ENCODE measurements around the gene ARHGAP28. TPM values are rescaled to one million over a fixed set of nuclear protein-coding genes. Genes with fewer than 3 reads are reported as not detected.

The ARHGAP28 gene
- total RNA-seq, 8 experiments from 2014 or later = 5.4 to 19.4 (median 9.8) TPM

DNA sequence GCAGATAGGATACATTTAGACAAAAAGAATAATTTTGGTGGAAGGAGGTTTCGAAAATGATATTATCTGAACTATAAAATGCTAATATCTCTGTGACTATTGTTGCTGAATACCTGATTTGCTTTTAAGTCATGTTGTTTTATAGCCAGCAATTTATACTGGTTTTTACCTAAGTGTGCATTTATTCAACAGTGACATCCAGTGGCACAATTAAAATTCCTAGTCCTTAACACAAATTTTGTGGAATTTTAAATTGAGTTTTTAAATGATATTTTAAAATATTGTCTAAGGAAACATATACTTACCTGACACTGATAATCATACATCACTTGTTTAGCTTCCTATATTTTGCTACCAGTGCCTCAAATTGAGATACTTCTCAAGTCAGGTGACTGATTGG is 144.8 kb downstream of the ARHGAP28 start:
- Histone ChIP-seq H3K4me3 (no peak overlapping the region), H3K4me1 (replicated peaks in 1 of 2) (no peaks in the 10 kb centered on the region), H3K27ac (no peak overlapping the region)
- WGBS, 10 experiments = 0 to 100% (median 86%) methylated on average over 1 of the region's 1 CpG; no CpG with 5 or more reads in 1 of the 10 experiments
- no peak for ATAC-seq (replicated peaks in 6 of 8)
- in situ Hi-C loops (cut with MboI; ENCODE audit: low pct_unique_long_range_greater_than_20kb in 2 of 9, low sequenced_read_pairs in 9 of 9, unreplicated experiment in 9 of 9) = no loop called here

GRCh38 chr18:6875749-6876148 is 146.2 kb downstream of the ARHGAP28 start:
- WGBS, 10 experiments = 79 to 100% (median 92%) methylated on average over 2 to 6 of the region's 6 CpGs; no CpG with 5 or more reads in 1 of the 10 experiments
- H3K27ac ChIP-seq = no peak overlapping the region
- no peak for ATAC-seq (replicated peaks in 6 of 8)
- H3K4me3 ChIP-seq = no peak overlapping the region
- in situ Hi-C loops (cut with MboI; ENCODE audit: low pct_unique_long_range_greater_than_20kb in 2 of 9, low sequenced_read_pairs in 9 of 9, unreplicated experiment in 9 of 9) = loop anchor here in 8 of 9 experiments (25.0 kb wide), 4 partner anchors 138 to 1013 kb away; partner anchors contain the start of genes TMEM200C (in 4 of the 8) and ARHGAP28 (in 1 of the 8)
- H3K4me1 ChIP-seq (replicated peaks in 1 of 2) = no peaks in the 10 kb centered on the region

DNA sequence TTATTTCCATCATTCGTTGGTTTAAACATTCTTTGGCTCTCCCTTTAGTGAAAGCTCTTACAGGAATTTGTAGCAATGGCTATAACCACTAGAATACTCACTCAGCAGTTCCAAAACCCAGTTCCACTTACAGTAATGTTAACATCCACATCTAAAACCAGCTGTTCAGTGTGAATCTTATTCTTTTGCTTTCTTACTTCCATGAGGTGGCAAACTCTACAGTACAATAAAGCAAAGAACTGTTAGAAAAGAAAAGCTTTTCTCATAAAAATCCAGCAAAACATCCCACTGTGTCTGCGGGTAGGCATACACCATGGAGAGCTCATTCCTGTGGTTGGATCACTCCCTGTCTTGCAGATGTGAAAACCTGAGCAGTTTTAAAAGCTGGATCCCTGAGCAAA is 147.1 kb downstream of the ARHGAP28 start:
- H3K4me1 ChIP-seq (replicated peaks in 1 of 2) = peaks cover 0 to 3% of the 10 kb centered on the region in 2 donors
- no peak overlapping the region for H3K27ac ChIP-seq
- no peak overlapping the region for H3K4me3 ChIP-seq
- ATAC-seq (replicated peaks in 6 of 8) = no peak
- 0 to 100% (median 60%) methylated on average over 1 to 2 of the region's 2 CpGs for WGBS, 10 experiments
- in situ Hi-C loops (cut with MboI; ENCODE audit: low pct_unique_long_range_greater_than_20kb in 2 of 9, low sequenced_read_pairs in 9 of 9, unreplicated experiment in 9 of 9) = loop anchor here in 8 of 9 experiments (25.0 kb wide), 4 partner anchors 139 to 1014 kb away; partner anchors contain the start of genes TMEM200C (in 4 of the 8) and ARHGAP28 (in 1 of the 8)

GRCh38 chr18:6877288-6877687 is 147.8 kb downstream of the ARHGAP28 start:
- ATAC-seq (replicated peaks in 6 of 8) = no peak
- 47 to 100% (median 94%) methylated on average over 2 to 10 of the region's 14 CpGs; no CpG with 5 or more reads in 3 of the 10 experiments for WGBS, 10 experiments
- in situ Hi-C loops (cut with MboI; ENCODE audit: low pct_unique_long_range_greater_than_20kb in 2 of 9, low sequenced_read_pairs in 9 of 9, unreplicated experiment in 9 of 9) = loop anchor here in 8 of 9 experiments (25.0 kb wide), 4 partner anchors 140 to 1015 kb away; partner anchors contain the start of genes TMEM200C (in 4 of the 8) and ARHGAP28 (in 1 of the 8)
- H3K27ac ChIP-seq = no peak overlapping the region
- H3K4me3 ChIP-seq = no peak overlapping the region
- peaks cover 3% of the 10 kb centered on the region in 2 donors for H3K4me1 ChIP-seq (replicated peaks in 1 of 2)

GRCh38 chr18:6878556-6879297 is 149.2 kb downstream of the ARHGAP28 start:
- Histone ChIP-seq H3K27ac (no peak overlapping the region), H3K4me3 (no peak overlapping the region), H3K4me1 (replicated peaks in 1 of 2) (peaks cover 3 to 8% of the 10 kb centered on the region in 2 donors)
- 3 to 96% (median 61%) methylated on average over 2 to 11 of the region's 11 CpGs for WGBS, 10 experiments
- in situ Hi-C loops (cut with MboI; ENCODE audit: low pct_unique_long_range_greater_than_20kb in 2 of 9, low sequenced_read_pairs in 9 of 9, unreplicated experiment in 9 of 9) = loop anchor here in 8 of 9 experiments (25.0 kb wide), 4 partner anchors 141 to 1016 kb away; partner anchors contain the start of genes TMEM200C (in 4 of the 8) and ARHGAP28 (in 1 of the 8)
- peak in 1 of 8 experiments; percentile 22 for ATAC-seq (replicated peaks in 6 of 8)

DNA sequence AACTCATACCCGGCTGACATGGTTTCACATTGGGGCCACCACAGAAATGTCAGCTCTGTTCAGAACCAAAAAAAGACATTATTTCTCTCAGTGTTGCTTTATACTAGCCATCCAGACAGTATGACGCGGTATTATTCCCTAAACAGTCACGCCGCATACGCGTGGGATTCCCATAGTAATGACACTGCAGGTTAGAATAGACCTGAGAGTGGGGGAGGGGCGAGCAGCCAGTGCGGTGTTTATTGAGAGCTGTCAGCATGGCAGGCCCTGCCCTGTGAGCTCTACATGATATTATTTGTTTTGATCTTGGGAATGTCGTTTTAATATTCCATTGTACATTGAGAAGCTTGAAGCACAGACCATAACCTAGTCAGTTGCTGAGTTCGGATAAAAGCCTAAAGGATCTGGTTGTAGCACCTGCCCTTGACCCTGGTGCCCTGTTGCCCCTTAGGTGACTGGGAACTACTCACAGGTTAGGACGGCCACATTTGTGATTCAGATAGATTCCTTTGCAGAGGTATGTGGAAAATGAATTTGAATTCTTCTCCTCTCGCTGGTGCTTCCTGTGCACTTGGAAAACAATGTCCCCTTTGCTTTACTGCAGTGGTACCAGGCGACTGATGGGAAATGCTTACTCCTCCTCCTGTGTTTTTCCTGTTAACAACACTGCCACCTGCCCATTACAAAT is 150.1 kb downstream of the ARHGAP28 start:
- no peak overlapping the region for H3K27ac ChIP-seq
- H3K4me1 ChIP-seq (replicated peaks in 1 of 2) = peaks cover 3 to 8% of the 10 kb centered on the region in 2 donors
- WGBS, 10 experiments = 0 to 100% (median 79%) methylated on average over 2 to 14 of the region's 14 CpGs; no CpG with 5 or more reads in 1 of the 10 experiments
- peak in 1 of 8 experiments; percentile 12 for ATAC-seq (replicated peaks in 6 of 8)
- in situ Hi-C loops (cut with MboI; ENCODE audit: low pct_unique_long_range_greater_than_20kb in 2 of 9, low sequenced_read_pairs in 9 of 9, unreplicated experiment in 9 of 9) = loop anchor here (10.0 to 25.0 kb wide), 7 partner anchors 142 to 1017 kb away; partner anchors contain the start of genes TMEM200C (in 4 of the 9) and ARHGAP28 (in 1 of the 9)
- no peak overlapping the region for H3K4me3 ChIP-seq

GRCh38 chr18:6881034-6881820 is 151.7 kb downstream of the ARHGAP28 start:
- Histone ChIP-seq H3K27ac (no peak overlapping the region), H3K4me3 (no peak overlapping the region), H3K4me1 (replicated peaks in 1 of 2) (peaks cover 3 to 8% of the 10 kb centered on the region in 2 donors)
- peak in 3 of 8 experiments; percentile 32 to 67 (median 47) for ATAC-seq (replicated peaks in 6 of 8)
- in situ Hi-C loops (cut with MboI; ENCODE audit: low pct_unique_long_range_greater_than_20kb in 2 of 9, low sequenced_read_pairs in 9 of 9, unreplicated experiment in 9 of 9) = loop anchor here (10.0 to 25.0 kb wide), 7 partner anchors 144 to 1019 kb away; partner anchors contain the start of genes TMEM200C (in 4 of the 9) and ARHGAP28 (in 1 of the 9)
- WGBS, 10 experiments = 0 to 93% (median 76%) methylated on average over 1 to 6 of the region's 6 CpGs

DNA sequence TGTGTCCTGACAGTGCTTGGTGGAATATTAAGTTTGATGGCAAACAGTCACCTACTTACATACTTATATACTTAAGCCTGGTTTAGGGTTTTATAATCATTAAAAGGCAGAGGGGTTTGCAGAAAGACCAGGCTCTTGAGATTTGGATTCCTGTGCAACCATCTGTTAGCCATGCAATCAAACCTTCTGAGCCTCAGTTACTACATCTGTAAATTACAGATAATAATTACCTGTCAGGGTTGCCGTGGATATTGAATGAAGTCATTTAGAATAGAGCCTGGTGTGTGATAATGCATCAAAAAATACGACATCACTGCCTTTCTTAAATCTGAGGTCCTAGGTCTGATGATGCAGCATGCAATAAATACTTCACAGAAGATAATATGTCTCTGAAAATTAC is 152.9 kb downstream of the ARHGAP28 start:
- 0 to 79% (median 53%) methylated on average over 1 to 2 of the region's 2 CpGs; no CpG with 5 or more reads in 3 of the 10 experiments for WGBS, 10 experiments
- ATAC-seq (replicated peaks in 6 of 8) = no peak
- in situ Hi-C loops (cut with MboI; ENCODE audit: low pct_unique_long_range_greater_than_20kb in 2 of 9, low sequenced_read_pairs in 9 of 9, unreplicated experiment in 9 of 9) = loop anchor here (10.0 to 25.0 kb wide), 7 partner anchors 145 to 1020 kb away; partner anchors contain the start of genes TMEM200C (in 4 of the 9) and ARHGAP28 (in 1 of the 9)
- Histone ChIP-seq H3K4me1 (replicated peaks in 1 of 2) (peaks cover 3 to 8% of the 10 kb centered on the region in 2 donors), H3K27ac (no peak overlapping the region), H3K4me3 (no peak overlapping the region)

GRCh38 chr18:6885006-6885481 is 155.5 kb downstream of the ARHGAP28 start:
- in situ Hi-C loops (cut with MboI; ENCODE audit: low pct_unique_long_range_greater_than_20kb in 2 of 9, low sequenced_read_pairs in 9 of 9, unreplicated experiment in 9 of 9) = loop anchor here (10.0 to 25.0 kb wide), 7 partner anchors 148 to 1023 kb away; partner anchors contain the start of genes TMEM200C (in 4 of the 9) and ARHGAP28 (in 1 of the 9)
- Histone ChIP-seq H3K4me1 (replicated peaks in 1 of 2) (peaks cover 3 to 8% of the 10 kb centered on the region in 2 donors), H3K4me3 (no peak overlapping the region), H3K27ac (no peak overlapping the region)
- WGBS, 10 experiments = 18 to 100% (median 86%) methylated on average over 2 to 8 of the region's 8 CpGs
- ATAC-seq (replicated peaks in 6 of 8) = peak in 2 of 8 experiments; percentile 54 to 67

- H3K27ac ChIP-seq = no peak overlapping the region
- H3K4me1 ChIP-seq (replicated peaks in 1 of 2) = peaks cover 0 to 8% of the 10 kb centered on the region in 2 donors
- in situ Hi-C loops (cut with MboI; ENCODE audit: low pct_unique_long_range_greater_than_20kb in 2 of 9, low sequenced_read_pairs in 9 of 9, unreplicated experiment in 9 of 9) = loop anchor here (10.0 to 25.0 kb wide), 7 partner anchors 149 to 1024 kb away; partner anchors contain the start of genes TMEM200C (in 4 of the 9) and ARHGAP28 (in 1 of the 9)
- no peak overlapping the region for H3K4me3 ChIP-seq
- ATAC-seq (replicated peaks in 6 of 8) = peak; percentile 42 to 81 (median 69)
- WGBS, 10 experiments = 0 to 45% (median 7%) methylated on average over 1 to 4 of the region's 4 CpGs
Measured at GRCh38 chr18:6885992-6886796, 156.7 kb downstream of the ARHGAP28 start.

- H3K27ac ChIP-seq = no peak overlapping the region
- no peak for ATAC-seq (replicated peaks in 6 of 8)
Measured at GRCh38 chr18:6886797-6887330, 157.3 kb downstream of the ARHGAP28 start.

More at GRCh38 chr18:6886797-6887330, 157.3 kb downstream of the ARHGAP28 start:
- no peak overlapping the region for H3K4me3 ChIP-seq
- WGBS, 10 experiments = 39 to 89% (median 57%) methylated on average over 2 to 6 of the region's 6 CpGs
- in situ Hi-C loops (cut with MboI; ENCODE audit: low pct_unique_long_range_greater_than_20kb in 2 of 9, low sequenced_read_pairs in 9 of 9, unreplicated experiment in 9 of 9) = loop anchor here (10.0 to 25.0 kb wide), 7 partner anchors 150 to 1025 kb away; partner anchors contain the start of genes TMEM200C (in 4 of the 9) and ARHGAP28 (in 1 of the 9)
- H3K4me1 ChIP-seq (replicated peaks in 1 of 2) = peaks cover 0 to 8% of the 10 kb centered on the region in 2 donors
